Fibroblast of skin of right biceps (primary cell): ENCODE results near the gene EBF3.

ENCODE experiments used
- DNase-seq: peaks from one replicate; pipeline ENCODE4 v3.0.0-alpha.2; 2013

EBF3 gene

DNA sequence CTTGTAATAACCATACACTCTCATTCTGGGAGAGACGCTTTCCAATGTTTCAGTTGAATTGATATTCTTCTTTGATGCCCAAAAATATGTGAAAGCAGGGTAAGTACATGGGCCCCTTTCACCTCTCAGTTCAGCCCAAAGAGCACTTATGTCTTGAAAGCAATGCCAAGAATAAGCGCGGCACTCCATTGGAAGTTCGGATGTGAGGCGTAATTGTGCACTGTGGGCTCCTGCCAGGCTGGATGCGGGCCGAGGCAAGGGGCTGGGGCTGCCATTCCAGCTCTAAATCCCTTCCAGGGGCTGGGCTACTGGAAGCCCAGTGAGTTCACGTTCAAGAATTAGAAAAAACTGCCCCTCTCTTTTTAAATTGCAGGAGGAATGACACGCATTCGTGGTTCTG is 113.8 kb downstream of the EBF3 start:
- no peak for DNase-seq

DNA sequence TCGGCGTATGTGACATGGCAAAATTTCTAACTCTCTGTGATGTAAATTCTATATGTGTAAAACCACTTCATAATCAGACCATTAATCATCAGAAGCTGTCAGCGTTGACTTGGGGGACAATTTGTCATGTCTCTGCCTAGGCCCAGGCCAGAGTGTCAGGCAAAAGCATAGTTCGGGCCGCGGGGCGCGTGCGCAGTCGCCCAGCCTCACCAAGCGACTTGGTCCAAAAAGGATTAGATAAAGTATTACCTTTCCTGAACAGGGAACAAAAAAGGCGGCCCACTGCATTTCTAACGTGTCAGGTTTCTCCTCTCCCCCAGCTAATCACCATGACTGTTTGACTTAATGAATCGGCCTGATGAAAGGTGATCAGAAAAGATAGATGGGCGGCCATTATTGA is 114.2 kb downstream of the EBF3 start:
- no peak for DNase-seq

DNA sequence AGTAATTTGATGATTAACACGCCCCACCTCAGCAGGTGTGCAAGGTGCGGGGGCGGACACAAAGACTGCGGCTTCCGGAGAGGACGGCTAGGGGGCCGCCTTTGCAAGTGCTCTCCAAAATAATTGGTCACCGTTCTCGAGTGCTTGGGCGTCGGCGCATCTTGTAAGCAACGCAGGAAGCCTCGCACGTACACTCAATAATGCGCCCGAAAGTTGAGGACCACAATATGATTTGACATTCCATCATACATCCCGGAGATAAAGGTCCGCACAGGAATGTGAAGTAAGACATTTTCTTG is 114.7 kb downstream of the EBF3 start:
- no peak for DNase-seq

DNA sequence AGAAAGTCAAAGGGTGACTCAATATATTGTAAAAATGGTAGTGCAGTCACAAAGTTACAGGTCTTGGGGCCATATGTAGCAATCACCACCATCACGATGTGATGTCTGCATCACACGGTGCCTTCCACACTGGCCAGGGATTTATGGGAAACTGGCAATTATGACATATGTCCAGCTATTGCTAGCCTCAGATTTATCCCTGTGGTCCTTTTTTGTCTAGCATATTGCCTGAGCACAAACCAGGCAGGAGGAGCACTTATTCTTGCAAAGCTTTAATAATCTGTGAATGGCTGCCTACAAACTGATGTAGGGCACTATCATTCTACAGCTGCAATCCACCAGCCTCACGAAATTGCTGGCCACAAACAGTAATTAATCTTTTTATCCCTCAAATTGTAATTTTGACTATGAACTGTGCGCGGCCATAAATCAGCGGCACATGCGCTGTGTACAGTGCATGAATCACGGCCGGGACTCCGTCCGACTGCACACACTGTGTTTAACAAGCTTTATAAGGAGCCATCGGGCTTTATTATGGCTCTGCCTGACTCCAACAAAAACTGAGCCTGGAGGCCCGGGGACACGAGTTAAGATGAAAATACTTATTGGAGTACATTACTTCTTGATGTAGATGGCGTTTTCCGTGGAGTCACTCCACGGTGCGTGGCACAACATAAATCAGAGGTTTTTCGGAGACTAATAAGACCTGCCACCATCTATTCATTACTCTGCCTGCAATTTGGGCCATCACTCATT is 115.2 kb downstream of the EBF3 start:
- DNase-seq, result no peak

DNA sequence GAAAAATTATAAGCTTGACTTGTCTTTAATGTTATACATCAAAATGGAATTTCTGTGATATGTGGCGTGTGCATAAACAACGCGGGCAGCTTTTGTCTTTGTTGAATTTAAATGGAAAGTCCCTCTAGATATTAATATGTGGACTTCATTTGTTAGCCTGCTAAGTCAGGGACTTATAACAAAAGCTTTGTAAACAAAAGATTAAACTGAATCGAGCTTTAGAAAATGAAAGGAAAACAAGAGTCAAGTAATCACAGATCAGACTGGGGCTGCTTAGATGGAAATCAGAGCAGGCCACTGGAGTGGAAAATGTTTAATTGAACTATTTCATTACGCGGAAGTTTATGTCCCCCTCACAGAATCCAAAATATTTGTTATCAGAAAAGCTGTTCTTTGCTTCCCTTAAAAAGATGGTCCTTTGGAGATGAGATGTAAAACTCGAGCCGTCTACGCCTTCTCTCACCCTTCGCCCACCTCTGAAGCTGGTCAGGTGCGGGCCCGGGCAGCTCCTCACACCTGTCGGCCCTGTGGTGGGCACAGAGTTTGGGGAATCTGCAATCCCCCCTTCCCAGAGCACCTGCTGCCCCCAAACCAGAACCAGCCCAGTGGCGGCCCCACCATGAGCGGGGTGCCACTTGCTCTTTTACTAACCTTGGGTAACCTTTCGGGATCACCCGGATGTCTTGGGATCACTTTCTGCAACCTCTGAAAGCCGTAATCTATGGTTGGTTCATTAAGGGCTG is 116.2 kb downstream of the EBF3 start:
- DNase-seq, result no peak

DNA sequence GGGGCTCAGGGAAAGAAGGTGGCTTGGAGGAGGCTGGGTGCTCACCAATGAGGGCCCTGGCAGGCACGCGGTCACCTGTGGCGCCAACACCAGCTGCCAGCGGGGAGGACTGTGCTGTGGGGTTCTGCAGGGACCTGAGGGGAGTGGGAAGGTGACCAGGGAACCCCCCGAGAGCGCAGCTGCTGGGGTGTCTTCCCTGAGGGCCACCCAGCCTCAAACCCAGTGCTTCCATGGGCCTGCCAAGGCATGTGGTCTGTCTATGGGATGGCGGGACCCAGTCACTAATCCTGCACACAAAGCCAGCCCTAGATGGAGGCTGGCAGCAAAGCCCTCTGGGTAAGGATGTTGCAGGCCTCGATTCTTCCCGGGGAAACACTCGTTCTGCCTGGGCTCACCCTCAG is 117.1 kb downstream of the EBF3 start:
- no peak for DNase-seq

DNA sequence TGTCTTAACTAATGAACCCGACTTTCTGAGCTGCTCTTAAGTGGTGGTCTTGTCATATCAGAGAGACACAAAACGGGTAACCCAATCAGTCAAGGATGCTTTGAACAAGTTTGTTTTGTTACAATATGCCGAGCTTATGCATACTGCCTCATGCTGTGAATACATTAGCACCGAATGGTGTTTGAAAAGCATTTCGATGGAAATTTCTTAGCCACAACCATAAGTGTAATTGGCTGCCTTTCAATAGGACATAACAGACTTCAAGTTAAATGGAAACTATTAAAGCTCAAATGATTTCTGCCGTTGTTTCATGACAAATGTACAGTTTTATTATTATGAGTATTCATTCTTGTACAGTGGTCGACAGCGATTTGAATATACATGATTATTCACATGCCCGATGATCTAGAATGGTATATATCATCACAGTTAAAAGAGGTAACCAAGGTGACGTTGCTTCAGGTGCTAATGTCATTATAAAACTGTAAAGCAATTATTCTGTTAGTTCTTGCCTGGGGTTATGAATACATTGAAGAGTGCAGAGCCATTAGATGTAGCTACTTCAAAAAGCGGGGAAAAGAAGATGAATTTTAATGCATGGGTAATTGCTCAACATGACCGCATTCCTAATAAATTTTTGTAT is 118.8 kb downstream of the EBF3 start:
- no peak for DNase-seq

DNA sequence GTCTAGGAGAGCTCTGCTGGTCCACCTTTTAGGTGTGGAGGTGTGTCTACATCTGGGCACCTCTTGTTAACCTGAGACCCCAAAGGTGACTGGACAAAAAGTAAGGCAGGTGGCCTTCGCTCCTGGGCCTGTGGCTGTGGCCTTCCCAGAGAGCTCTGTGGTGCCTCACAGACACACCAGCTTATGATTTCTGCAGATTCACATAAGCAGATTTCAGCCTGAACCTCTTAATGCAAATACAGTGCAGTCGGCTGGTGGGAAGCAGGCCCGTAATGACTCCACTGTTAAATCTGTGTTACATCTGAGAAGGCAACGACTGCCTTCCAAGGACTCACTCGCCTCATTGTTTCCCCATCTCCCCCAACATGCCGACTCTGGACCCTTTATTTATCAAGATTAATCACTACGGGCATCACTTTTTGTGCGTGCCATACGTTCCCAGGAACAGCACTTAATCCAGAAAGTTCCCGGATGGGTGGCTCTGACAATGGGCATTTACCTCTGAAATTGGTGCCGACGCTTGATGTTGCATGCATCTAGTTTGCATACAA is 119.8 kb downstream of the EBF3 start:
- no peak for DNase-seq

DNA sequence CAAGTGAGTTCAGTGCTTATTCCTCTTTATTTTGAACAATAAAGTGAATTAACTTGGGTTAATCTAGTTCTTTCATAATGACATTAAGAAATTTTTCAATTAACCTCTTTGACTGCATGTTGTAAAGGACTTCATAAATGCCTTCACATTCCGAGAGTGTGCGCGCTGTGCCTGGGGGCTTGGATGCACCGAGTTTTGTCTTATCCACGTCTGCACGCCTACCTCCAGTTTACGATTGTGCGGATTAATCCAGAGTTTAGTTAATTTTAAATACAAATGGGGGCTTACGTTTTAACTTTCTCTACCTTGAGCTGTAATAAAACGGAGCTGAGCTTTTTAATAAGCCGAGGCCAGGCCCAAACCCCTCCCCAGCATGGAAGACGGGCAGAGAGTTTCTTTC is 120.4 kb downstream of the EBF3 start:
- DNase-seq, result no peak

DNA sequence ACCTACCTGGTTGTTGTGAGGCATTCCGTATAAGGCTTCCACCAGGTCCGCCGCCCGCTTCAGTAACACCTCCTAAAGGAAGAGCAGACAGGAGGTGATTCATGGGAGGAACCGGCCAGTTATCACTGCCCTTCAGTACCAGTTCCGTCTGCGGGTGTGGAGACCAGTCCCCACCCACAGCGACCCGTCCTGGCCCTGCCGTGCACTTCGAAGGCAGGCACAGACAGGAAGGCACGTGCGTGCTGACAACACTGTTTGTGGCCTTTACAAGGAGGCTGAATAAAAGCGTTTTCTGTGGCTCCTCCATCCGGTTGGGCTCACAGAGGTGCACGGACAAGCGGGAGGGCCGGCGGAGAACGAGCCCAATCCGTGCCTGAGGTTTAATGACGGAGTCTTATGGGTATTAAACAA is 120.9 kb downstream of the EBF3 start:
- DNase-seq, result no peak

DNA sequence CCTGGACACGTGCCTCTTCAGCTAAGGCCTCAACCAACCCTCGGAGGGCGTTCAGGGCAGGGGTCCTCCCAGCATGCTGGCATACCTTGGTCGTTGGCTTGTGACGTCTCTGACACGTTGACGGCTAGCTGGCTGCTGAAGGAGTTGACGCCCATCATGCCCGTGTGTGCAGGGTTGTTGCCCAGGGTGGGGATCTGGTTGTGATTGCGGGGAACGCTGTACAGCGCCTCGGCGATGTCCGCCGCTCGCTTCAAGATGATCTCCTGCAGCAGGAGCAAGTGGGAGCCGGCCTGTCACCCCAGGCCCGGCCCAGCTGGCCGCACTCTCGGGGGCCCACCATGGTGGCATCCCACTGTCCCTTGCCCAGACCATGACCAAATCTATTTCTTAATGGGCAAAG is 122.0 kb downstream of the EBF3 start:
- DNase-seq, result no peak

DNA sequence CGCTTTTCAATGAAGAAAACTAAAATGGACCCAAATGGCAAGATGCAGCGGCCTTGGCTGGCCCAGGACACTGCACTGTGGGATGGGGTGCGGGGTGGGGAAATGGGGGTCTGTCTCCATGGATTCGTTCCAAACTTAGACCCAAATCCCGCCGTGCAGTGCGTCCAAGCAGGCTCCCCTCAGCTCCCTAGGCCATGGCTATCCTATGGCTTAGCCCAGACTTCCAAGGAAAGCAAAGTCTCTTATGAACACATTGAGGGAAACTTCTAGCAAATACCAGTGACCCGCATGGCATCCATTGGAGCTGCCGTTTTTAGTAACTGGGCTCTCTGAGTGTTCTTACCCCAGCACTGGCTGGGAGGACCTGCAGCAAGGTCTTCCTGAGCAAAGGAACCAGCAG is 122.5 kb downstream of the EBF3 start:
- DNase-seq, result no peak

DNA sequence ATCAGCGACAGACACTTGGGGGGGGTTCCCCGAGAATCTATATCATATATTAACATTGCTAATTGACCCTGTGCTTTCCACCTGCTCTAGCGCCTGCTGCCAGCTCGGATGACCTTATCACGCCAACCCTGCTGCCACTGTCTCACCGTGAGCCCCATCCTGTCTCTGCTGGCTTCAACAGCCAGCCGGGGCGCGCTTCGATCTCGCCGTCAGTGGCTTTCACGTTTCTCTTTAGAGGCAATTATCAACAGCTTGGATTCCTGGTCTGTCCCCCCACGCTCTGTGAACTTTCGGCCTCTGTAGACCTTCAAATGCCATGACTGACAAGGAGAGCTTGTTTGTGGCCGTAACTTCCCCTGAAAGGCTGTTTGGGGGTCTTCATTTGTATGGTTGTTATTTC is 123.0 kb downstream of the EBF3 start:
- no peak for DNase-seq

DNA sequence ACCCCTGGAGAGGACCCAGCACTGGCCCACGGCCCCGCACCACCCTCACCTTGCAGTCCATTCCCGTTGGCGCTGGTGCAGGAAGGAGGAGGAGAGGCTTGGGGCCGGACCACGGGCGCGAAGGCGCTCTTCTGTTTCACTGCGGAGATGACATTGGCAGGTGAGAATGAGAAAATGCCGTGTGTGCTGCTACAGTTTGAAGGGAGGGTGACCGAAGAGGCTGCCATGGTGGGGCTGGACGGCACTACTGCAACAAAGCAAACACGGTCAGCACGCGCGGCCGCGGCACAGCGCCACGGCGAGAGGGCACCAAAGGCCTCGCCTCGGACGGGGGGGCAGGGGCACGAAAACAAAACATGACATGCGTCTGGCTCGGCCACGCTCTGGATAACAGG is 123.9 kb downstream of the EBF3 start:
- DNase-seq, result no peak

DNA sequence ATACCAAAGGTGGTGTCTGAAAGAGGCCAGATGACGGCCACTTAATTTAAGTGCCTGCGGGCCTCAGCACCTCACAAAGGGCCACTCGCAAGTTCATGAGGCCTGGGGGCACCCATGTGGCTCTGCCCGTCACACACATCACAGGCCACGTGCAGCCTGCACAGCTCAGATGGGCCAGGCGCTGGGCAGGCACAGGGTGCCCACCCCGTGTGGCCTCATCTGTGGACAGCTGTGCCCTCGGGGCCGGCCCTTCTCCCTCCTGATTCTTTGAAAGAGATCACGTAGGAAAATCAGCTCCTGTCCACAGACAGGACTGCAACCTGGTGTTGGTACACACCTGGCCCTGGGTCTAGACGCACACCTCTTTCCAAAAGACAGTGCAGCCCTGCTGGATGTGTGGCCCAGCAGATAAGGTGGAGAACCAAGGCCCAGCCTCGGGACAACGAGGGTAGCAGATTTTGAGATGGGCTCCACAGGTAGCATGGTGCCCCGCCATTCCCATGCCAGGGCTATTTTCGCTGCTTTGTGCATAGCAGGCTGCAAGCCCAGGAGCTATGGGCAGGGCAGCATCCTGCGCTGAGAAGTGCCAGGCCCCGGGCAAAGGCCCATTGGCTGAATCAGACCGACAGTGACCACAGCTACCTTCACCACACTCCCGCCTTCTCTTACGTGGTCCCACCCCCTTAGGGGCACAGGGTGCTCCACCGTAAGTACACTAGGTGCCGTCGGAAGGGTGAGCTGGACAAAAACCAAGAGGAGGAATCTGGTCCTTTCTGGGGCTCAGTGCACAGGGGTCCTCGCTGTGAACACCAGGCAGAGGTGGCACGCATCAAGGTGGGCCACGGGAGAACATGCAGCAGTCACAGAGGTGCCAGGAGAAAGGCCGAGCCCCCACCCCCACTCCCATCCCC is 124.5 kb downstream of the EBF3 start:
- no peak for DNase-seq

DNA sequence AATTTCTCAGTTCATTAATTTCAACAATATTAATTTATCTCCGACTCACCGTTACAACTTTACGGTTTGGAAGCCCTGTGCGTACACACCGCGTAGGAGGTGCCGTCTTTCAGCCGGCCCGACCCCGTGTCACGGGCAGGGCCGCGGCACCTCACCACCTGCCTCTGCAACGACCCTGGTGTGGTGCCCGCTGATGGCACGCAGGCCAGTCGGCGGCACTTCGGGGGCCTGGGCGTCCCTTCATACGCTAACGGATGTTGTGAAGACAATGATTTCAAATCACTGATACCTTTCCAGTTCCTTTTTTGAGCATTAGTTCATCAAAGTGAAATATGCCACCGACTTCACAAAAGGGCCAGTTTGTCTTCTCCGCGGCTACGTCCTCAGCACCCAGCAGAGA is 125.3 kb downstream of the EBF3 start:
- no peak for DNase-seq

DNA sequence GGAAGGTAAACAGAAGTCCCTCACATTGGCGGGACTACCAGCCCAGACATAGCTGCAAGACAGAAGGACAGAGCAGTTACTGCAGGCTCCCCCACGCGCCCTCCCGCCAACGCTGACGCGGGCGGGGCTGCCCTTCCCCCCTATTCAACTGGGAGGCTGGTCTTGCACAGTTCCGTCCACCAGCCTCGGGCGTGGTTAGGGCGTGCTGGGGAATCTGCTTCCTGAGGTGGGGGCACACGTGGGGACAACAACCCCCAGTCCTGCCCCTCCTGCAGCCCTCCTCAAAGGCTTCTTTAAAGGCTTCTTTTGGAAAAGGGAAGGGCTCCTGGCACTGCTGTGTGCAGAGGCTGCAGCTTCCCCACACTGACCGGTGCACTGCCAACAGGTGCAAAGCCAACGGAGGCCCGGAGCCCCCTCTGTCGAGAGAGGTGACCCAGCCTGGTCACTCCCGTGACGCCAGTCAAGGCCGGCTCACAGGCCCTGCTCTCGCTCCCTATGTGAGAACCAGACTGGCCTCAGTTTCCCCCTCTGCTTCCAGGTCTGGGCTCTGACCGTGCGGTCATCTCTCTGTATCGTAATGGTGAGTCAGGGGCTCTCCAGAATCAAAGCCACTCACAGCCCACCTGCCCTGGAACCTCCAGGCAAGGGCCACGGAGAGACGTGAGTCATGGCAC is 126.0 kb downstream of the EBF3 start:
- no peak for DNase-seq

DNA sequence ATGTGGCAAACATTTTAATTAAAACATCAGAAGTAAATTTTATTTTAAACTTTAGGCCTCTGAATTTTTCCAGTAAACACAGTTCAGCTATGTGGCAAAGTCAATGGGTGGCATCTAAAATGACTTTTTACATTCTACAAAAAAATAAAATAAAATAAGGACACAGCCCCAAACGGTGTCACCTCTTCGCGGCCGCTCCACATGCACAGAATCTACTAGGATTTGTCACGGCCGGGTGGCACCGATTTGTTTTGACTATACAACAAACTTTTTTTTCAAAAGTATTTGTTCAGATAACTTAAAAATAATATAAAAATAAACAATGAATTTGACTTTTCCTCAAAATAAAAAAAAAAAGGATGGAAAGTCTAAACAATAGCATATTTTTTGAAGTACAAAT is 127.8 kb downstream of the EBF3 start:
- DNase-seq, result no peak

DNA sequence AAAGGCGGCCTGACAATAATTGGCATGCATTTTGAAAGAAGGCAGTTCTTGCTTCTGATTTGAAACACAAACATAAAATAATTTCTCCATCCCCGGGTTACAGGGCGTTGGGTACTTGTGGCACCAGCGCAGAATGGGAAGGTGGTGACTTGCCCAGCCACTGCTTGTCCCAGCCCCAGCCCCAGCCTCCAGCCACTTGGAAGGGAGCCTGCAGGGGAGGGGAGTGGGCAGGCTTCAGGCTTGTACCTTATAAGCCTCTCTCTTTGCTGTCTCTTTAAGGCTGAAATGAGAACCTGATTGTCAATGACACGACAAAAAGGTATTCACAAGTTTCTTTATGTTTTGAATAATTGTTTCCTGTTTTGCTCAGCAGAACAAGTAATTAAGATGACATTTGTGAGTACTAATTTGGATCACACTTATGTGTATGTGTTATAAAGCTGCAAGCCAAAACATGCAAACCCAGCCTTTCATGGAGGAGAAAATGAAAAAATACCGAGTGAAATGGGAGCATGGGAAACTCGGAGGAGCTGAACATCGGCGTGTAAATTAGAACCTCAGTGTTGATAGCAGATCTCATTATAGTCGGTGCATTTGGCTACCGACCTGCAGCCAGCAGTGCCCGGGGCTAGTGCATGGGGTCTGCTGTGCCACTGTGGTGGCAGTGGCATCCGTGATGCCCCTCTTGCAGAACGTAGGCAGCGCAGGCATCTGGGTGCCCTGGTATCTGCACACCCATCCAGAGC is 129.9 kb downstream of the EBF3 start:
- no peak for DNase-seq

DNA sequence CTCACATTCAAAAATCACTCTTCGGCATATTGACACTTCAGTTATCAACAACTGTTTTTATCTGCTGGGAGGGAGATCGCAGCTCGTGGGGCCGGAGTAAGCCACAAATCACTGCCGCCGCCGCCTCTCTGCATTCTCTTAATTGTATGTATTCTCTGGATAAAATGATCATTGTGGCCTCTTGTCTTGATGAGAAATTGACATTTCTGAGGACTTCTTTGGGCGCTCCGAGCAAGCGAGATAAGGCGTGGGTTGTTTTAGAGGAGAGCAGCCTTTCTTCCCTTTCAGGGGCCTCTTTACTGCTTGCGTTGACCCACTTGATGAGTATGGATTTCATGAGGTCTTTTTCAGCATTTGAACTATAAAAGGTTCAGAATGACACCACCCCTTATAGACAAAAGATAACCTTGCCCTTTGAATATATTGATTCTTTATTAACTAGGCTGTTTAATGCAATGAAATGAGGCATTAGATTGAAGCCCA is 130.6 kb downstream of the EBF3 start:
- no peak for DNase-seq
